HG03095 (cell line): ENCODE results near the gene THRB.

ENCODE experiments used
- ATAC-seq: cut with Tn5 transposase; IDR thresholded peaks from one replicate; pipeline ENCODE4 v1.9.1; 2021; ENCODE audit warnings: moderate library complexity; ENCODE audit not compliant: unreplicated experiment

The THRB gene

GRCh38 chr3:24494618-24495325, at the start of gene THRB:
Gene THRB (minus strand): TSS chr3:24494850.
- ATAC-seq, result no peak

- ATAC-seq, result no peak
Observed at GRCh38 chr3:24541935-24542334, 47.3 kb upstream of the THRB start.

GRCh38 chr3:24540821-24541220, 46.2 kb upstream of the THRB start:
- ATAC-seq, result no peak

- ATAC-seq, result no peak
Observed at GRCh38 chr3:24539699-24540098, 45.0 kb upstream of the THRB start.

- no peak for ATAC-seq
Observed at GRCh38 chr3:24538891-24539290, 44.2 kb upstream of the THRB start.

- no peak for ATAC-seq
Observed at GRCh38 chr3:24533561-24534193, 39.0 kb upstream of the THRB start.

GRCh38 chr3:24530471-24530870, 35.8 kb upstream of the THRB start:
- no peak for ATAC-seq

GRCh38 chr3:24529210-24529609, 34.6 kb upstream of the THRB start:
- no peak for ATAC-seq

- no peak for ATAC-seq
Observed at GRCh38 chr3:24526640-24527212, 32.1 kb upstream of the THRB start.

- ATAC-seq, result no peak
Observed at GRCh38 chr3:24525557-24525956, 30.9 kb upstream of the THRB start.

- no peak for ATAC-seq
Observed at GRCh38 chr3:24525022-24525421, 30.4 kb upstream of the THRB start.

- ATAC-seq, result no peak
Observed at GRCh38 chr3:24523988-24524727, 29.5 kb upstream of the THRB start.

GRCh38 chr3:24523215-24523614, 28.6 kb upstream of the THRB start:
- no peak for ATAC-seq

- no peak for ATAC-seq
Observed at GRCh38 chr3:24522146-24522579, 27.5 kb upstream of the THRB start.

- ATAC-seq, result no peak
Observed at GRCh38 chr3:24521420-24522145, 26.9 kb upstream of the THRB start.

GRCh38 chr3:24520976-24521419, 26.3 kb upstream of the THRB start:
- no peak for ATAC-seq

- ATAC-seq, result no peak
Observed at GRCh38 chr3:24520101-24520495, 25.4 kb upstream of the THRB start.

GRCh38 chr3:24519368-24520100, 24.9 kb upstream of the THRB start:
- peak; percentile 67 for ATAC-seq

- no peak for ATAC-seq
Observed at GRCh38 chr3:24518990-24519367, 24.3 kb upstream of the THRB start.

GRCh38 chr3:24514119-24514518, 19.5 kb upstream of the THRB start:
- no peak for ATAC-seq
